ENCODE results near the gene NADK2.

The NADK2 gene

DNA sequence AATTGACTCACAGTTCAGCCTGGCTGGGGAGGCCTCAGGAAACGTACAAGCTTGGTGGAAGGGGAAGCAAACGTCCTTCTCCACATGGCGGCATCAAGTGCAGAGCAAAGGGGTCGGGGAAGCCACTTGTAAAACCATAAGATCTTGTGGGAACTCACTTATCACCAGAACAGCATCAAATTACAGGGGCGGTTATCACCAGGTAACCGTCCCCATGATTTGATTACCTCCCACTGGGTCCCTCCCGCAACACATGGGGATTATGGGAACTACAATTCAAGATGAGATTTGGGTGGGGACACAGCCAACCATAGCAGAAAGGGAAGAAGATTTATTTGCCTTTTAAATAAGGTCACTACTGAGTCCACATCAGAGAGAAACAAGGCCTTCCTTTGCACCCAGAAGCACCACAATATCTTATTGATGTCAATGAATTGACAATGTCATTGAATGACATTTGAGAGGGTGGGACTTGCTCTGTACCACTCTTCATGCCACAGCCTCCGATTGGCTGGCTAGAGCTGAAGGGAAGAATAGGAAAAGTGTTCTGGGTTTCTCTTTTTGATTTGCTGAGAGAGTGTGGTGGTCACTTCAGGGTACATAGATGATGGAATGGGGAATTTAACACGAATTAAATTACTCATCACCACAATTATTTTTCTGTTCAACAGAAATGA, 78.8 kb downstream of the NADK2 start:
- DNase-seq (ENCODE audit: low read depth in 3 of 3): no peak

DNA sequence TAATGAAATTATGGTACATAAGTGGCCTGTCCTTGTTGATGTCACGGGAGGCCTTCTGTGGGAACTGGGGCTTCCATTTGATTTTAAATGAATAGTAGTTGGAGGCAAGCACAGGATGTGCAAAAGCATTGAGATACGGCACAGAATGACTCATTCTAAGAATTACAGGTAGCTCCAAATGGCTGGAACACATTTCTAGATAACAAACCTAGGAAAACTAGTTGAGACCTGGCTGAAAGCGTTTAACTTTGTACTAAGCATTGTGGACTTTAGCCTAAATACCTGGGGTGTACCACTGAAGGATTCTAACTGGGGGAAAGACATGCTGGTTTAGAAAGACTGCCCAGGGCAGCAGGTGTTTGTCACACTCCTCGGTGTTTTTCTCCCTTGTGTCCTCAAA, 80.4 kb downstream of the NADK2 start:
- DNase-seq (ENCODE audit: low read depth in 3 of 3): no peak

DNA sequence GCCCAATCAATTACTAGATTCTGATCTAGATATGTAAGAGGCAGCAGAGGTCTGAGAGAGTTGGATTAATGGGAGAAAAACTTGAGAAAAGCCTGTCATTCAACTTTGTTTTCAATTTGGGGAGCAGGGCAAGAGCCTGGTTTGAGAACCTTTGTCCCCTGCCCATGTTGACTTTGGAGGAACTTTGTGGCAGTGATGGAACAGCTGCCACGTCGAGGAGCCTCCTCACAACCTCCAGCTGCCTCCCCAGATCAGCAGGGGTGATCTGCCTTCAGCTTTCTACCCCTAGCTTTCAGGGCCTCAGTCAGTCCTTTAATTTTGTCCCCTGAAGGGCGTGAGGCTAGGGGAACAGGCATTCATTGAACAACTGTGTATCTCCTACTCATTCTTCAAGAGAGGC, 81.1 kb downstream of the NADK2 start:
- no peak for DNase-seq (ENCODE audit: low read depth in 3 of 3)

DNA sequence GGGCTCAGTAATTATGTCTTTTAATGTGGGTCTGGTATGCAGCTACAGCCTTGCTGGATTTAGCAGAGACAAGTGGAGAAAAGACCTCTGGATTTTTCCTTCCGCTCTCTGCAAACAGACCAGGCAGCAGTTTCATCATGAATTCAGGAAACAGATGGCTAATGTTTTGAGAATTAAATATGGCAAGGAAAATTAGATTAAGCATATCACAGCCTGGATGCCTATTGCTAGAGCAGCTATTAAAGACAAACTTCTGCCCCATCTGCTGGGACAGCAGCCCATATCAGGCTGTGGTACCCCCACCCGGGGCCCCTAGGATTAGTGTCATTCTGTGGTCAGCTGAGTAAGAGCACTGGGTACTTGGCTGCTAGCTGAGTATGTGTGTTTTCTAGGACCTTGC, 83.6 kb downstream of the NADK2 start:
- no peak for DNase-seq (ENCODE audit: low read depth in 3 of 3)

DNA sequence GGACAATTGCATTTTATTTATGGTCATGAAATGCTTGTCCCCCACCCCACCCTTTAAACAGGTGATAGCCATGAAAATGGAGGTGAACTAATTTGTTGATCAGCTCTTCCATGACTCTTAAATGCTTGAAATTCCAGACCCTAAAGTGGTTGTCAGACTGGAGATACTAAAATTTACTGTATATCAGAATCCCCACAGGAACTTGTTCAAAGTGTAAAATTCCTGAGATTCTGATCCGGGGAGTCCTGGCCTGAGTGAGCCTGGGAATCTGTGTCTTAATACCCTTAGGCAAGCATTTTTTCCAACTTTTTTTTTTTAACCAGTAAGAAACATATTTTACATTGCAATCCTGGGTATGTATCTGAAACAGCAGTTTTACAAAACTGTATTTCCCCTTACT, 85.1 kb downstream of the NADK2 start:
- DNase-seq (ENCODE audit: low read depth in 3 of 3): no peak

DNA sequence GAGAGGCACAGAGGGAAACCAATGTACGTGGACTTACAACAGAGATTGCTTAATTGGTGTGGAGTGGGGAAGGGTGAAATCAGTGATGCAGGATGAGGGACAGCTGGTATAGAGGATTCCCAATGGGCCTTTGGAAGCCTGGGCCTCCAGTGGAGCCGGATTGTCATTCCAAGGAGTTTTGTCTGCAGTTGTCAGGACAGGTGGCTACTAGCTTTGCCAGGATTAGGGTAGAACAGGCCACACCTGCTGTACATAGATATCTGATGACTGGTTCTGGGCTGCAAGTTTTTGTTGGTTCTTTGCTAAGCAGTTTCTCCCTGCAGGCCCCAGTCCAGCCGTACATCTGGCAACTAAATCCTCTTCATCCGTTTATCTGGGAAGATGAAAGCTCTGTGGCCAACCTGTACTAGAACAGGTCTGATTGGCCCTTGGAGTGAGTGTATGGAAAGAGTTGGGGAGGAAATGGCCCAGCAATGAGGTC, 85.6 kb downstream of the NADK2 start:
- DNase-seq (ENCODE audit: low read depth in 3 of 3): no peak

DNA sequence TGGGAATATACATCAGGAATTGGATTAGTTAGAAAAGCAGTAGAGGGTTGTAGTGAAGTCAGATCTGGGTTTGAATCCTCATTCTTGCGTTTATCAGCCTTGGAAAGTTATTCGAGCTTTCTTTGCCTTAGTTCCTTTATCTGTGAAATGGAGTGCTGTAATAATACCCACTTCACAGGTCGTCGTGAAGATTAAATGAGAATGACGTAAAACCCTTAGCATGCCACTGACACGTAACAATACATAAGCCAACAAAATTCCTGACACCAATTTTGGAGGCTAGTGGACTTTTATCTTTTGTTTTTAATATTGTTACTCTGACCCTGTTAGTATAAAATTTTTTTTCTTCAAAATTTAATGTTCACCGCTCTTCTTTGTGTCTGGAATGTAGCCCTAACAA, 86.4 kb downstream of the NADK2 start:
- DNase-seq (ENCODE audit: low read depth in 3 of 3): no peak

DNA sequence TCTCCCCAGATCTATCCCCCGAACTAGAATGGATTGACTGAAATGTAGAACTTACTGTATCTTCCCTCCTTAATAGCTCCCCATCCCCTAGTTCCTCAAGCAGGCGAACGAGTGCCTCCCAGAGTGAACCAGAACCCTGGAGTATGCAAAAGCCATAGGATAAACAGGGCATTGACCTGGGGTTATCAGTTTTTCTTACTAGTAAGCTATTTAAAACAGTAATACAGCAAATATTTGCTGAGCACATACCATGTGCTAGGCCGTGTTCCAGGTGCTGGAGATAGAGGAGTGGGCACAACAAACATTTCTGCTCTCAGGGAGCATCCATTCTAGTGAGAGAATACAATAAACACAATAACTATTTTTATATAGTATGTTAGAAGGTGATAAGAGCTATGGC, 88.0 kb downstream of the NADK2 start:
- no peak for DNase-seq (ENCODE audit: low read depth in 3 of 3)

DNA sequence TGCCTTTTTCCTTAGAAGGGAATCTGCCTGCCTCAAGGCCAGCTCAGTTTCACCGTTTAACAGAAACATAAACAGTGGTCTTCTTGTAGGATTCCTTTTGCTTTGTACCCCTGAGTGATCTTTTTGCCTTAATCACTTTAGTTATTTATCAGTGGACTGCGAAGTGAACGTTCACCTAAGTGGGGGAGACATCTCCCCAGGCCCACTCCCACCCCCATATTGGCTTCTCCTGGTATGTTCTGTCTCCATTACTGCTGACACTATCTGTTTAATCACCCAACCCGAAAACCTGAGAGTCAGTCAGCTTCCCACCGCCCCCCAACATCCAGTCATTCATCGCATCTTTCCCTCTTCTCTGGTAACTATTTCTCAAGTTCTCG, 88.4 kb downstream of the NADK2 start:
- no peak for DNase-seq (ENCODE audit: low read depth in 3 of 3)

DNA sequence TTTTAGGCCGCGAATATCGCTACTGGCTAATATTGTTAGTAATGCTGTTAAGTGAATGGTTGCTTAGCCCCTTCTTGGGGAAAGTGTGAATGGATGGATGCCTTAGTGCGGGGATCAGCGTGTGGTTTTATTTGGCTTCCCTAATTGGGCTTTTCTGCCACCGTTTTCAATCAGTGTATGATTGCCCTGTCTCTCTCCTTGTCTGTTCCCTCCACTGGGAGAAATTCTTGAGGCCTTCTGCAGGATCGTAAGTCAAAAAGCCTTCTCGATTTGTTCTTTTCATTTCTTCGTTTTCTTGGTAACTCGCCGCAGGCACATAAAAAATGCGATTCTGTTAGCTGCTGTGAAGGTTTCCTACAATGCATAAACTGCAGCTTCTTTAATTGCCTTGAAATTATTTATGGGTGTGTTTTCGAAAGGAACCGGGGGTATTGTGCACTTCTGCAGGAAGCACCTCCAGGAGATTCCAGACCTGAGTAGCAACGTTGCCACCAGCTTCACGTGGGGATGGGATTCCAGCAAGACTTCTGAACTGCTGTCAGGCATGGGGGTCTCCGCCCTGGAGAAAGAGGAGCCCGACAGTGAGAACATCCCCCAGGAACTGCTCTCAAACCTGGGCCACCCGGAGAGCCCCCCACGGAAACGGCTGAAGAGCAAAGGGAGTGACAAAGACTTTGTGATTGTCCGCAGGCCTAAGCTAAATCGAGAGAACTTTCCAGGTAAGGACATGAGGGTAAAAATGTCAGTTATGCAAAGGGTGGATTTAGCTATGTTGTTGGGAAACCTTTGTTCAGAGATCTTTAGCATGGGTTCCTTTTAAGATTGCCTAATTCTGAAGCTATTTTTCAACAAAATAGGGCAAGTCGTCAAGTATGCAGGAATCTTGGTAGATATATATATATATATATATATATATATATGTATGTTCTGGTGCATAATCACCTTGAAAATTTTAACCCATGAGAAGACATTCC, 89.1 kb downstream of the NADK2 start:
- DNase-seq (ENCODE audit: low read depth in 3 of 3): no peak

DNA sequence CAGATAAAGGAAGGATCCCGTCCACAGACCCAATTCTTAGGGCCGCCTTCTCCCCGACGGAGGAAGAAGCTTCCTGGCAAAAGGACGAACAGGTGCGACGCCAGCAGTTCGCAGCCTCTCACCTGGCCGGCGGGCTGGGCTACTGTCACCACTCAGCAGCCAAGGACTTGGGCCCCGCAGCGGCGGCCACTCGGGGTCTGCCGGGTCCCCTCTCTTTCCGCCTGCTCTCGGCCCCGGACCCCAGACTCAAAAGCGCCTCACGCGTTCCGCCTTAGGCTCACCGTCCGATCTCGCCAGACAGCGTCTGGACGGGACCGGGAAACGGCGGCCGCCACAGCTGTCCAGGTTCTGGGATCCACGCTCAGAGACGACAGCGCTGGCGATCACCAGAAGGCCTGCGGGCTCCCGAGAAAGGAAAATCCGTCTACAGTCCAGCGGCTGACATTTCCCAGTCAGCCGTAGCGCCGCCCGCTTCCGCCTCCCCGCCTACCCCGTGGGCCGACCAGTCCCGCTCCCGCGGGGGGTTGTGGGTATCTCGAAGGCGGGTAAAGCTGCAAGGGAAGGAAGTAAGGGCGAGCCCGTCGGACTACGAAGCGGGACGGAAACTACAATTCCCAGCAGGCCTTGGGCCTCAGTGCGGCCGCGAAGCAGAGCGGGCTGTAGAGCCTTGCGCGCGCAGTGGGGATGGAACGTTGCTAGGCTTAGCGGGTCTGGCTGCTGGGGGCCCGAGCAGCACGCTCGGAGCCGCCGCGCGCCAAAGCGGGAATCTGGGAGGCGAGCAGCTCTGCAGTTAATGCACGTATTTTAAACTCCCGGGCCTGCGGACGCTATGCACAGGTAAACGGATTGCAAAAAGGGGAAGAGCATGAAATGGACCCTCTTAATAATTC, 90.0 kb downstream of the NADK2 start, which contains the start of the genes LMBRD2 and SKP2:
Gene LMBRD2 (minus strand): TSS at position 454 of the 890 bp plus-strand sequence. CDS start 8,538 bp downstream, outside the sequence.
Gene SKP2 (plus strand): TSS at position 678 of the 890 bp plus-strand sequence. CDS start 152 bp downstream, at position 830.
- DNase-seq (ENCODE audit: low read depth in 3 of 3): peak; percentile 93 to 96 (median 95)

DNA sequence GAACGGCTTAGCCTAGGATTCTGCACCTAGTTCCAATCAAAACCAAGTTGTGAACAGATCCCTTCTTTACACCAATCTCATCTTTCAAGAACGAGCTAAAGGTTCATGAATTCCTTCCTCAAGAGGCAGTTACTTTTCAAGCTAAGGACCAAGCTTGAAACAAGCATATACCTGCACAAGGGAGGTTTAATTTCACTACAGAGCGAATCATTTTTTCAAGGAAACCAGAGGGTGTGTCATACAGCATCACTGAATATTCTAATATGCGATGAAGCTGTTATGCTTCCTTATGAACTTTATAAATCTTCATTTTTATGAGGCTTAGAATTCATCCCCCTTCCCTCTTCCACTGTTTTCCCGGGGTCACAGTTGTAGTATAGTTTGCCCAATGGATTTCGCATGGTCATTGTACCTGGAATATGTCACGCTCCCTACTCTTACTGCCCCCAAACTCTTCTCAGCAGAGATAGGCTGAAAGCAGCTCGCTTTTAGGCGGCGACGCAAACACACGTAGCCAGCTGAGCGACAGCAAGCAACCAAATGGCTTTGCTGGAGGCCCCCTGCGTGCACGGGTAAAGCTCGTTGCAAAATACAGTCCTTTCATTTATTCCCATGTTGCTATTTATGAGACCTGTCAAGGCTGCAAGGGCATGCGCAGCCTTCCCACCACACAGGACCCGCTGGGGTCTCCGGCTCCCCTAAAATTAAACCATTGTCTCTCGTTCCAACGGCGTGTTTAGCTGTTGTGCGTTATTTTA, 90.9 kb downstream of the NADK2 start:
- DNase-seq (ENCODE audit: low read depth in 3 of 3): peak; percentile 16 to 48 (median 29)

DNA sequence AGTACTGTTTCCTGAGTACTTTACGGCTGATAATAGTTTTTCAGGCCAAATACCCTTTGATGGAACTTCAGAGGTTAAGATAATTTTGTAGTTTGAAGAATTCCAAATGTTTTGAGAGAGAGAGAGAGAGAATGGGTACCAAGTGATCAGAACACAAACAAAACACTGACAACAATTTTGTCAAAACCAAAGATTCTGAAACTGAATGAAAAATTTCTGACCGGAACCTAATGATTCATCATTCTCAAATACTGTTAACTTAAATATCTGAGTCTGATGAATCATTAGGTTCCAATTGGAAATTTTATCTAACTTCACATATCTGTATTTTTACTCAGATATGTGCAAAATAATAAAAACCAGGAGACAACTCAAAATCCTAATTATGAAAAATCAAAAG, 94.0 kb downstream of the NADK2 start:
- no peak for DNase-seq (ENCODE audit: low read depth in 3 of 3)

DNA sequence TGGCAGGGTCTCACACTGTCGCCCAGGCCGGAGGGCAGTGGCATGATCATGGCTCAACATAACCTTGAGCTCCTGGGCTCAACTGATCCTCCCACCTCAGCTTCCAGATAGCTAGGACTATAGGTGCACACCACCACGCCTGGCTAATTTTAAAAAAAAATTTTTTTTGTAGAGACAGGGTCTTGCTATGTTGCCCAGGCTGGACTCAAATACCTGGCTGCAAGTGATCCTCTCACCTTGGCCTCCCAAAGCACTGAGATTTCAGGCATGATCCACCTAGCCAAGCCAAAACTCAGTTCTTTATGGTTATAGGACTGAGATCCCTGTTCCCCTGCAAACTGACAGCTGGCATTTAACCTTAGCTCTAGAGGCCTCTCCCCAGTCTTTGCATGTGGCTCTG, 95.3 kb downstream of the NADK2 start:
- DNase-seq (ENCODE audit: low read depth in 3 of 3): no peak

DNA sequence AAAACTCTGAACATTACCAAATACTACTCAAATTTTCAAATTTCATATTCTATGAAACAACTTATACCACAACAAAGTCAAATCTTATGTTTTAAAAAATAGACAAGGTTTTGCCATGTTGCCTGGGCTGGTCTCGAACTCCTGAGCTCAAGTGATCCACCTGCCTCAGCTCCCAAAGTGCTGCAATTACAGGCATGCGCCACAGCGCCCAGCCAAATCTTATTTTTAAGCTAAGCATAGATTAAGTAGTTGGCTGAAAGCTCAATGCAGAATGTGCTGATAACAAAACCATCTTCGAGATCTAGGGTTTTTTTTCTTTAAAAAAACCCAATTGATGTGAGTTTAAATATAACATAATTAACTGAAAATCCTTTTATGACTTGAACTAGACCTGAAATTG, 96.4 kb downstream of the NADK2 start:
- no peak for DNase-seq (ENCODE audit: low read depth in 3 of 3)

Data from stimulated activated CD4-positive, alpha-beta T cell treated with anti-CD3 and anti-CD28 coated beads, TNF-alpha, amount 100 ng/mL, for 24 hours (primary cell).